ENCODE results near the gene DLGAP1.

DLGAP1 gene

GRCh38 chr18:4283746-4284291, 171.3 kb downstream of the DLGAP1 start:
- DNase-seq (ENCODE audit: low read depth in 1 of 2, low spot score in 1 of 2) = no peak
- Histone ChIP-seq H3K4me3 (replicated peaks; ENCODE audit: insufficient read depth, low read length) (no peak overlapping the region), H3K27me3 (ENCODE audit: insufficient read depth, poor library complexity, severe bottlenecking) (no peaks in the 10 kb centered on the region), H3K27ac (replicated peaks) (no peak overlapping the region)
- TF ChIP-seq CTCF (IDR thresholded peaks at IDR 0.05; ENCODE audit: insufficient read depth, low read length) (no peak), SPI1 (IDR thresholded peaks at IDR 0.05; ENCODE audit: borderline replicate concordance, low read depth) (no peak), REST (IDR thresholded peaks at IDR 0.05; ENCODE audit: insufficient replicate concordance, low read depth) (no peak), GABPA (IDR thresholded peaks at IDR 0.05; ENCODE audit: low read depth) (no peak), POLR2AphosphoS5 (IDR thresholded peaks at IDR 0.05; ENCODE audit: low read depth) (no peak)

- H3K27me3 ChIP-seq (ENCODE audit: insufficient read depth, poor library complexity, severe bottlenecking) = no peaks in the 10 kb centered on the region
- DNase-seq (ENCODE audit: low read depth in 1 of 2, low spot score in 1 of 2) = no peak
- no peak for TF ChIP-seq POLR2AphosphoS5 (IDR thresholded peaks at IDR 0.05; ENCODE audit: low read depth)
- TF ChIP-seq SPI1 (IDR thresholded peaks at IDR 0.05; ENCODE audit: borderline replicate concordance, low read depth) = no peak
- no peak for TF ChIP-seq GABPA (IDR thresholded peaks at IDR 0.05; ENCODE audit: low read depth)
- TF ChIP-seq CTCF (IDR thresholded peaks at IDR 0.05; ENCODE audit: insufficient read depth, low read length) = no peak
- no peak for TF ChIP-seq REST (IDR thresholded peaks at IDR 0.05; ENCODE audit: insufficient replicate concordance, low read depth)
- no peak overlapping the region for H3K4me3 ChIP-seq (replicated peaks; ENCODE audit: insufficient read depth, low read length)
- no peak overlapping the region for H3K27ac ChIP-seq (replicated peaks)
These were observed 172.2 kb downstream of the DLGAP1 start for GRCh38 chr18:4282954-4283353.

- DNase-seq (ENCODE audit: low read depth in 1 of 2, low spot score in 1 of 2) = no peak
- Histone ChIP-seq H3K4me3 (replicated peaks; ENCODE audit: insufficient read depth, low read length) (no peak overlapping the region), H3K27ac (replicated peaks) (no peak overlapping the region), H3K27me3 (ENCODE audit: insufficient read depth, poor library complexity, severe bottlenecking) (no peaks in the 10 kb centered on the region)
- TF ChIP-seq REST (IDR thresholded peaks at IDR 0.05; ENCODE audit: insufficient replicate concordance, low read depth) (no peak), POLR2AphosphoS5 (IDR thresholded peaks at IDR 0.05; ENCODE audit: low read depth) (no peak), GABPA (IDR thresholded peaks at IDR 0.05; ENCODE audit: low read depth) (no peak), CTCF (IDR thresholded peaks at IDR 0.05; ENCODE audit: insufficient read depth, low read length) (no peak), SPI1 (IDR thresholded peaks at IDR 0.05; ENCODE audit: borderline replicate concordance, low read depth) (no peak)
These were observed 178.0 kb downstream of the DLGAP1 start for GRCh38 chr18:4276953-4277585.

All from HL-60 (cell line).